NCI-H128 (cell line): ENCODE results near the gene INHA.

Experiments used
- DNase-seq: peaks from one replicate; lab custom pipeline; 2025; ENCODE audit not compliant: unreplicated experiment; lab: John Stamatoyannopoulos, UW

Gene INHA

DNA sequence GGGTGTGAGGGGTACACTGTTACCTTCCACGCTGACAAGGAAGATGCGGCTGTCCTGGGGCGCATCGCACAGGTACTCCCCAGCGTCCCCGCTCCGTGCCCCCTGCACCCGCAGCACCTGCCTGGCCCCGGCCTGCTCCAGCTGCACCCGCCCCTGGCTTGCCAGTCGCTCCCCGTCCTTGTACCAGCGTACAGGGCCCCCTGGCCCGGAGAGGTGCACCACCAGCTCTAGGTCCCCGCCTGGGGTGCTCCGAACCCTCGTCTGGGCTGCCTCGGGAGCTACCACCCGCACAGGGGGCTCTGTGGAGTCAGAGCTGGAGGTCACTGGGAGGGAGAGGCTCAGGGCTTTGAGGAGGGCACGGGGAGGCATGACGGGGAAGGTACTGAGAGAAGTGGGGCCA, 14.8 kb upstream of the INHA start:
- DNase-seq, result no peak

GRCh38 chr2:219557791-219558785, 14.0 kb upstream of the INHA start:
- no peak for DNase-seq

- no peak for DNase-seq
Measured at GRCh38 chr2:219559156-219559915, 12.8 kb upstream of the INHA start.

- no peak for DNase-seq
Measured at GRCh38 chr2:219560037-219560892, 11.8 kb upstream of the INHA start.

GRCh38 chr2:219560893-219561178, 11.3 kb upstream of the INHA start:
- no peak for DNase-seq

- no peak for DNase-seq
Measured at GRCh38 chr2:219561179-219562048, 10.7 kb upstream of the INHA start.

GRCh38 chr2:219562049-219563020, 9.8 kb upstream of the INHA start:
- no peak for DNase-seq

DNA sequence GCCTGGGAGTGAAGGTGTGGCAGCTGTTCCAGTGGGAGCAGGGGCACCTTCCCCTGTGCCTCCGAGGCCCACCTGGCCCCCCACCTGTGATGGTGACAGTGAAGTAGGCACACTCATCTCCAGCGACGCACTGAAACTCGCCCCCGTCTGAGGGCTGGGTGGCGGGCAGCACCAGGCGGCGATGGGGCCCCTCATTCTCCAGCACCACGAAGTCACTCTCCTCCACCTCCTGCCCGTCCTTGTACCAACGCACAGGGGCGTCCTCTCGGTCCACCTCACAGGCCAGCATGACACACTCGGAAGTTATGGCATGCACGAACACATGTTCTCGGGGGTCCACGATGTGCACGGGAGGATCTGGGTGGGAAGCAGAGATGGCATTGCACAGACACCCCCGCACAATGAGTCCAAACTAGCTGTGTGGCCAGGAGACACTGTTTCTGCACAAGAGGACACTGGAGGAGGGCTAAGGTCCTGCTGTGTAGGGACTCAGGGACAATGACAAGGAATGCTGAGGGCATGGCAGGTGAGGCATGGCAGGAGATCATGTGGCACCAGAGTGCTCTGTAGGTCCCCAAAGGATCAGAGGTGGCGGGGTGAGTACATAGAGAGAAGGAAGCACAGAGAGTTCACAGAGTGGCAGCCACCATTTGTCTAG, 8.7 kb upstream of the INHA start:
- DNase-seq, result no peak

GRCh38 chr2:219565130-219566080, 6.7 kb upstream of the INHA start:
- no peak for DNase-seq

DNA sequence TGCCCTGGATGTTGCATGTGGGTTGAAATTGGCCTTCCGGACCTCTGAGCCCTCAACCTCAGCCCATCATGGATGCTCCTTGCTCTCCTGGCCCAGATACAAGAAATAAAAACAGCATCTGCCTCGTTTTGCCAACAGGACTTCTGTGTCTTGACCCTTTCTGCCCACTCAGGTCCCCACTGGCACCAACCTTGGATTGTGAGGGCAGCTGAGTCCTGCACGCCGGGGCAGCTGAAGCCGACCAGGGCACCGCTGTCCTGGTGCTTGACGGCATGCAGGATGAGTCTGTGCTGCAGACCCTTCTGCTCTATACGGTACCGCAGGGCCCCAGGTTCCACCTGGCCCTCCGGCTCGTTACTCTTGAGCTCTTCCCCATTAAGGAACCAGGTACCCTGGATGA, 5.5 kb upstream of the INHA start:
- DNase-seq, result no peak

- no peak for DNase-seq
Measured at GRCh38 chr2:219567131-219567530, 5.0 kb upstream of the INHA start.

DNA sequence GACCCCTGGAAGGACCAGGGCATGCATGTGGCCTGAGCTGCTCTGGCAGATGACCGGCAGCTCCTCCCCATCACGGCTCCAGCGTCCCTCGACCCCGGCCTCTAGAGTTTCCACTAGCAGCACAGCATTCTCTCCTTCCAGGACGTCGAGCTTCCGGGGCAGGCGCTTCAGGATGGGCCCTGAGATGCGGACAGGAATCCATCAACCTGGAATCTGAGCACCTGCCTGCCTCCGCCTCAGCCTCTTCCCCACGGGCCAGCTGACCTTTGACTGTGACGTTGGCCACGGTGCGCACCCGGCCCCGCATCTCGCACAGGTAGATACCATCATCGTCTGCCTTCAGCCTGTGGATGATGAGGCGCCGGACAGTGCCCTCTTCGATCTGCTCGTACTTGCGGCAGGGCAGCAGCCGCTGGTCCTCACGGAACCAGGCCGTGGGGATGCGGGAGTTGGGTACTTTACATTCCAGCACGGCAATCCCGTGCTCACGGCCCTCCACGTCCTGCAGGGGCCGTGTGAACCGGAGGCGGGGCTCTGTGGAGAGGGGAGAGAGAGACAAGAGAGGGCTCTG, 4.2 kb upstream of the INHA start:
- DNase-seq, result no peak

GRCh38 chr2:219569041-219569440, 3.1 kb upstream of the INHA start:
- no peak for DNase-seq

- DNase-seq, result no peak
Measured at GRCh38 chr2:219569635-219570034, 2.5 kb upstream of the INHA start.

DNA sequence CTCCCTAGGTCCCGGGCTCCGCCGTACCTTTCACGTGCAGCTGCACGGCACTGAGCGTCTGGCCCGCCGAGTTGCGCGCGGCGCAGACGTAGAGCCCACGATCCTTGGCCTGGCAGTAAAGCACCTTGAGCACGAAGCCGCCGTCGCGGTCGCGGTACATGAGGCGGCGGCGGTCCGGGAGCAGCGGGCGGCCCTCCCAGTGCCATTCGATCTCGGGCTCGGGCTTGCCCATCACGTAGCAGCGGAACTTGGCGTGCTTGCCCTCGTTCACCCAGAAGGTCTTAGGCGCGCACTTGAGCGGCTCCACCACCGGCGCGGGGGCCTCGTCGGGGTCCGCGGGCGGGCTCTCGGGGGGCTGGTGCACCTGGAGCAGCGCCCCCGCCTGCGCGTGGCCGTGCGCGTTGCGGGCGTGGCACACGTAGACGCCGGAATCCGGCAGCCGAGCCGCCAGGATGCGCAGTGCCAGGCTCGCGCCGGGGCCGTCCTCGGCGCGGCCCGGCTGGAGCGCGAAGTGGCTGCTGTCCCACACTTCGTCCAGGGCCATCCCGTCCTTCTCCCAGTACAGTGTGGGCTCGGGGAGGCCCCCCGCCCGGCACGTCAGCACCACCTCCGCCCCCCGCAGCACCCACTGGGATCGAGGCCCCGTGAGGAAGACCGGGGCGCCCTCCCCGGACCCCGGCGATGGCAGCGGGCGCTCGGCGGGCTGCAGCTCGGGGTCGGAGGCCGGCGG, 1.8 kb upstream of the INHA start:
- DNase-seq, result no peak

GRCh38 chr2:219570924-219571310, 1.2 kb upstream of the INHA start:
- no peak for DNase-seq
